HTR-8/SVneo (cell line): ENCODE results near the gene AUP1.

Source experiments
- DNase-seq: peaks from one replicate; pipeline ENCODE4 v3.0.0; 2011; ENCODE audit warnings: low spot score, mixed read lengths; ENCODE audit not compliant: insufficient read length
- FAIRE-seq: peaks from 2 replicates; lab custom pipeline; 2011; peaks lifted over from hg19 to GRCh38; lab: Jason Lieb, UNC

Gene AUP1

DNA sequence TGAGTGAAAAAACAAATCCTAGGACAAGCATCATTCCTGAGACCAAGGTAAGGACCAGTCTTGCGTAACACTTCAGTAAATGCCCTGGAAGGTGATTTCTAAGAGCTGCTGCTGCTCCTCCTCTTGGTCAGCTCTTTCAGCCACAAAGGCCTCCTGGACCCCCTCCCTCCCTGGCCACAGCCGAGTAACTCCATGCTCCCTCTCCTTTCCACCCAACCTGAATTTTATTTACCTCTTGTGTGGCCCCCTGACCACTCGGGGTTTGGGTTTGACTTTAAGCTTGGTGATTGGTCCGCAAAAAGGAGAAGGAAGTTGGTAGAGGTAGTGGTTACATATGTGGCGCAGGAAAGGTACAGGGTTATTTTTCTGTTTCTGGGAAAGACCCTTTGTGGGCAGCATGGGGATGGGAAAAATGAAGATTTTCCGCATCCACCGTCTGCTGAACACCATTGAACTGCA, 9.4 kb upstream of the AUP1 start:
- DNase-seq (no peak), FAIRE-seq (no peak)

DNA sequence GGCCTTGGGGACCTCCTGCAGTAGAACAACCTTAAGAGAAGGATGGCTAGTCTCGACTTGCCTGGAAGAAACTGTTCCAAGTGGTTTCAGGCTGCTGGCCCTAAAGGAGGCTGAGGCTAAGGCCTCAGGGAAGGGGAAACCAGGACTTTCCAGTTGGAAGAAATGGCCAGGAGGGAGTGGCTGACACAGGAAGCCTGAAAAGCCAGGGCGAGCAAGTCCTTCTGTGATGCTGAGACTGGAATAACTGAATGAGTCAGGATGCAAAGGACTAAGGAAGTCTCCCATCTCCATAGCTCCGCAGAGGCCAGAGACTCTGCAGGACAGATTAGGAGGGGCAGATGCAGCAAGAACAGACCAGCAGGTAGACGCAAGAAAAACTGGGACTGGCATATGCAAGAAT, 7.6 kb upstream of the AUP1 start:
- no peak for DNase-seq
- FAIRE-seq: no peak

DNA sequence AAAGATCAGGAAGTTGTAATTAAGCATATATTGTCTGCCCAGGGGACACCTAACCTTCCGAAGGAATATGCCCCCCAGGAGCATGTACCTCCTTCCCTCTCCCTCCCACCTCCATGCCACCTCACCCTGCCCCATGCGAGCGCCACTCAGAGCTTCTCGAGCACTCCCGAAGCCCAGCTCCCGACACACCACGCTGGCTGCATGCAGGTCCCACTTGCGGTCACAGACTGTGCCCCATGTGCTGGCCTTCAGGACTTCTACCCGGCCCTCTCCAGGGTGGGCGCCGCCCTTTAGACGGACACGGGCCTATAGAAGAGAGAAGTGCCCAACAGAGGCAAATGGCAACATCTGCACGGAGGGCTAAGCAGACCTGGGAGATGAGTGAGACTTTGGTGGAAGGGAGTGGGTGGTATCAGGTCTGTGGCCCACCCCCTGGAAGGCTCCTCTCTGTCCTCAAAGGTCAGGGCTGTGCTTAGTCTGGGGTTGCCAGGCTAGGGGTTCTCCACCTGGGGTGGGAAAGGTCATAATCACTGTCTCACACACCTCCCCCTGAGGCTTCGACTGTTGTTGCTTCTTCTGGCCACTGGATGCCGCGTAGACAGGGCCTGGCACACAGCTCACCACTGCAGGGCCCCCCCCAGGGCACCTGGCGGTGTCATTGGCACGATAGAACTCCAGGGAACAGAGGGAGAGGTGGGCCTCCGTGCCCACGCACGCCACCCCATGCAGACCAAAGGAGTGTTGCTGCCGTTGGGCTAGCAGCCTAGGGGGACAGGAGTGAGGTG, 6.9 kb upstream of the AUP1 start:
- DNase-seq (no peak), FAIRE-seq (no peak)

DNA sequence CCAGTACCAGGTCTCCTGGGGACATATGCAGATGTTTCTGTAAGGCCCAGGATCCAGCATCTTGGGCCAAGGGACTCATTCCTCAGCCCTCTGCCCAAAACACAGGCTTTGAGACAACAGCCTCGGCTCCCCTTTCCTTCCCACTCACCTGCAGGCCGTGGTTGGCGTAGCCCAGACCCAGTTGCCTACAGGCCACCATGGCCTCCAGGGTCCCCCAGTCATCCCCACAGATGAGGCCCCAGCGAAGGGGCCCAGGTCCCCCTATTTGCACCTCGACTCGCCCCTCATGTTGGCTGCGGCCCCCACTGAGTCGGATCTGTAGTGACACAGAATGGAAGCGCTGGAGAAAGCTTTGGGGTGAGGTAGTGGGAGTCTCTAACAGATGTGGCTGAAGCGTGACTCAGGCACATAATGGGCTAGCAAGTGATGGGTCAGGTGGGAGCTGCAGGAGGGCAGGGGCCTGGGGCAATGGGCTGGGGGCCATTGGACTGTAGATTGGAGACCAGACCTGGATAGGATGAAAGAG, 6.0 kb upstream of the AUP1 start:
- no peak for FAIRE-seq

DNA sequence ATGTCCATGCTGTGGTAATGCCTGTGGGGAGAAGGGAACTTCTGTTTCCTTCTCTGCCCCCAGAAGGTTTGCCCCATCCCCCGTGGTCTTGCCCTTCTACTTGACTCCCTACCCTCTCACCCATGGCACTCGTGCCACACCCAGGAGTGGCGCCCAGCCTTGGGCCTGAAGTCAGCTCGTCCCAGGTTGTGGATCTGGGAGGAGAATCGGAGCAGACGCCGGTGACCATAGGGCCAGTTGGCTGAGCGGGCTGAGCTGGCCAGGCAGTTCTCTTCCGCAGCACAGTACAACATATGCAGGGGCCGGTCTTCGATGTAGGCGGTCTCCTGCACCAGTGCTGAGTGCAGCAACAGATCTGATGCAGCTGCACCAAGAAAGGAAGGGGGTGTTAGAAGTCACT, 4.9 kb upstream of the AUP1 start:
- DNase-seq: no peak
- no peak for FAIRE-seq

More for the DNA sequence above, 6.0 kb upstream of the AUP1 start:
- no peak for DNase-seq

DNA sequence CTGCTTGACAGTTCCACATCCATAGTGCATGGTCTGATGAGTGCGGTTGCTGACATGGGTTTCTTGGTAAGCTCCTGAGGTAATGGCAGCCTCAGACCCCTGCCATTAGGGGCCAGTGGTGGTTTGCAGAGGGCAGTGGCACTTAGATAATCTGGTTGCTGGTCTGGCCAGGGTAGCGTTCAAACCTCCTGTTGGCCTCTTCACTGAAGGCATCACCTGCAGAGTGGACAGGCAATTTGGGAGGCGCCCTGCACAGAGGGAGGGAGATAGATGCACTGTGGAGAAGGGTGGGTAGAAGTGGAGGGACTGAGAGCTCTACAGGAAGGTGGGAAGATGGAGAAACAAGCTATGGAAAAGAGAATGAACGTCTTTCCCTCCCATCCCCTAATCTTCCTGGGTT, 4.0 kb upstream of the AUP1 start:
- FAIRE-seq (no peak), DNase-seq (no peak)

DNA sequence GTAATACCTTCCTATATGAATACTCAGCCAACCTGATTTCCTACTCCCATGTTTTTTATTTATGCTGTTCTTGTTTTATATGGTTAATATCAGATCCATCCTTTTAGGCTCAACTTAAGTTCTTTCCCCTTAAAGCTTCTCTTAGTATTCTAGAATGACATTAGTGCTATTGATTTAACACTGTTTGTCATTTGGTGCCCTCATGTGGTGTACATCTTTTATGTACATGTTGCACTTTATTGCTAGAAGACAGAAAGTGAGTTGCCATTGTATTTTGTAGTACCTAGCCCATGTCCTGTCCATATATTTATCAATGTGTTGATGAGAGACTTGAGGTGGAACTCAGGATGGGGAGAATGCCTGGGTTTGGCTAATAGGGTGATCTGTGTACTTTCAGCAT, 2.7 kb upstream of the AUP1 start:
- FAIRE-seq (no peak), DNase-seq (no peak)

DNA sequence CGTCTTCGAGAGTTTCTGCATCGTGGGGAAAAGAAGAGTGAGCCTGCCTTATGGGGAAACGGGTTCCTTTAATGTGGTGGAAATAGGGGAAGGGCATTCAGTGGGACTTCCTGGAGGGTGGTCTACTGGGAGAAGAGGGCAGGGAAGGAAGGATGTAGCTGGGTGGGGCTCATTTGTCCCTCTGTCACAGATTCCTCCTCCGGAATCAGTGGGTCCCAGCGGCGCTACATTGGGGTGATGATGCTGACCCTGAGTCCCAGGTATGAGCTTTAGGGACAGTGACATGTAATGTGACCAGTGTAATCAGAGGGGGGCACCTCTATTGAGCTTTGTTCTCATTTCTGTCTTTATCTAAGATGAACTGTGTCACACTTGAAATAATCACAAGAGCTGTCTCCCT, 2.2 kb upstream of the AUP1 start:
- no peak for FAIRE-seq

DNA sequence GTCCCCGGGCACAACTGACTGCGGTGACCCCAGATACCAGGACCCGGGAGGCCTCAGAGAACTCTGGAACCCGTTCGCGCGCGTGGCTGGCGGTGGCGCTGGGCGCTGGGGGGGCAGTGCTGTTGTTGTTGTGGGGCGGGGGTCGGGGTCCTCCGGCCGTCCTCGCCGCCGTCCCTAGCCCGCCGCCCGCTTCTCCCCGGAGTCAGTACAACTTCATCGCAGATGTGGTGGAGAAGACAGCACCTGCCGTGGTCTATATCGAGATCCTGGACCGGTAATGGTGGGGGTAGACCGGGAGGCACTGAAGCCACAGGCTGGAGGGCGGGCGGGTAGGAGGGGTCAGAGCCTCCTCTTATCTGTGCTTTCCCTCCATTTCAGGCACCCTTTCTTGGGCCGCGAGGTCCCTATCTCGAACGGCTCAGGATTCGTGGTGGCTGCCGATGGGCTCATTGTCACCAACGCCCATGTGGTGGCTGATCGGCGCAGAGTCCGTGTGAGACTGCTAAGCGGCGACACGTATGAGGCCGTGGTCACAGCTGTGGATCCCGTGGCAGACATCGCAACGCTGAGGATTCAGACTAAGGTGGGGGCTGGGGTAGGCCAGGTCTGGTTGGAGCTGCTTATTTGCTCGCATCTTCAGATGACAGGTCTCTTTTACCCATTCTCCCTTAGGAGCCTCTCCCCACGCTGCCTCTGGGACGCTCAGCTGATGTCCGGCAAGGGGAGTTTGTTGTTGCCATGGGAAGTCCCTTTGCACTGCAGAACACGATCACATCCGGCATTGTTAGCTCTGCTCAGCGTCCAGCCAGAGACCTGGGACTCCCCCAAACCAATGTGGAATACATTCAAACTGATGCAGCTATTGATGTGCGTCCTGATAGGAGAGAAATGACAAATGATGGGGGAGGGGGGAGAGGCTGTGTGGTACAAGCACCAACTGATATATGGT, 1.0 kb upstream of the AUP1 start:
- peak; percentile 26 for FAIRE-seq

More for the DNA sequence above, 2.2 kb upstream of the AUP1 start:
- no peak for DNase-seq

DNA sequence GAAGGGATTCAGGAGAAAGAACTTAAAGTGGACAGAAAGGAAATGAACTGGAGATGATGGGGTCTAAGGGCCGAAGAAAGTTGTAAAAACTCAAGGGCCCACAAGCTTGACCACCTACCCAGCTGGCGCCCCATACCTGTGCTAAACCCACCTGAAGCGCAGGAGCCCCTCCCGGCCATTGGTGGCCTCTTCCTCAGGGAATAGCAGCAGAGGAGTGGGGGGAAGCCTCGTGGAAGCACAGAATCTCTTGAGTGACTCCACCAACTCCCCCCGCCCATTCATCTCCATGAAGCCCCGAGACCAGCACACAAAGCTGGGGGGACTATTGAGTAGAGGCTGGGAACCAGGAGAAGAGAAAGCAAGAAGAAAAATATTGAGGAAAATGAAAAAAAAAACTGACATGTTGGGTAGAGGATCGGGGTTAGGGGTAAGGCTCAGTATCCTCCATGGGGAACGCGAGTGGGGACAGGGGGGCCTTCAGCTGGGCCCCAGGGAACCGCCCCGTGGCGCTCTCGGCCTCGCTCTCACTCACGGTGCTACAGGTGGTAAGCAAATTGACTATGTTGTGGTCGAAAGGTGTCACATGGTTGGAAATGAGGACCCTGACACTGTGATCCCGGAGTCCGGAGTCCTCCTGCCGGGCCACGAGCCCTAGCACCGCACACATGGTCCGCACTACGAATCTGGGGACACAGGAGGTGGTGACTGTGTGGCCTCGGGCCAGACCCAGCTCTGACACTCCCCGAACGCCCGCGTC, 728 bp downstream of the AUP1 start:
- DNase-seq (no peak), FAIRE-seq (no peak)

More for the DNA sequence above, 1.0 kb upstream of the AUP1 start:
- DNase-seq: peak; percentile 49

DNA sequence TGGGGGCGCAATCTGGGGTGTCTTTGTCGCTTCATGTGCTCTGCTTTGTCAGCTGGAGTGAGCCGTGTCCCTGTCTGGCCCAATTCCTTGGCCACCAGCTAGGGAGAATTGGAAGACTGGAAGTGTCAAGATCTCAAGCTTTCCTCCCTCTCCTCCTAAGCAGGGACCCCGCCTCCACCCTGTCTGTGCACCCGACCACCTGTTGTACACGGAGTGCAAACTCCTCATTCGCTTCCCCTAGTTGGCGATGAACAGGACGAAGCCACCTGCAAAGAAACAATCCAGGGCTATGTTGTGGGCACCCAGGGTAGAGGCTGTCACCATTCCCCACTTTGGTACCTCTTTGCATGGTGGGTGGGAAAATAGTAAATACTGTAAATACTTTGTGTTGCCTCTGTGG, 1.8 kb downstream of the AUP1 start:
- DNase-seq (no peak), FAIRE-seq (no peak)

DNA sequence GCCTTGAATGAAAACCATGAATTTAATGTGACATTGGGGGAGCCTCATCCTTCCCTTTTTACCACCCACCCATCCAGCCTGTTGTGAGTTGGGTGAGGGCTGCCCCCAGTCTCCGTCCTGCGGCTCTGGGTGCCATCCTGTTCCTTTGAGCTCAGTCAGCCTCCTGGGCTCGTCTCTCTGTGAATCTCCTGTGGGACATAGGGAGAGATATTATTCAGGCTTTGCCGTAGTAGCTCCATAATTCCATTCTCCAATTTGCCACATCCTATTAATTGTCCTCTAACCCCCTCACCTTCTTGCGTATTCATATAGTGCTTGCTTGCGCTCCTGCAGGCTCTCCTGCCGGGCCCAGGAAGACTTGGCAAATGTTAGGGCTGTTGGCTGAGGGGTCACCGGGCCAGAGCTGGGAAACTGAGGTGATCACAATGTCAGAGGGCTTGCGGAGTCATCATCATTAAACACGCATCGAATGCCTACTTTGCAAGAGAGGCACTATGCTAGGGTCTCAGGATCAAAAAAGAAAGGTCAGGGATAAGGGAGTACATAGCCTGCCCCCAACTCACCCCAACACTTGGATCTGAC, 2.8 kb downstream of the AUP1 start:
- FAIRE-seq (no peak), DNase-seq (no peak)

DNA sequence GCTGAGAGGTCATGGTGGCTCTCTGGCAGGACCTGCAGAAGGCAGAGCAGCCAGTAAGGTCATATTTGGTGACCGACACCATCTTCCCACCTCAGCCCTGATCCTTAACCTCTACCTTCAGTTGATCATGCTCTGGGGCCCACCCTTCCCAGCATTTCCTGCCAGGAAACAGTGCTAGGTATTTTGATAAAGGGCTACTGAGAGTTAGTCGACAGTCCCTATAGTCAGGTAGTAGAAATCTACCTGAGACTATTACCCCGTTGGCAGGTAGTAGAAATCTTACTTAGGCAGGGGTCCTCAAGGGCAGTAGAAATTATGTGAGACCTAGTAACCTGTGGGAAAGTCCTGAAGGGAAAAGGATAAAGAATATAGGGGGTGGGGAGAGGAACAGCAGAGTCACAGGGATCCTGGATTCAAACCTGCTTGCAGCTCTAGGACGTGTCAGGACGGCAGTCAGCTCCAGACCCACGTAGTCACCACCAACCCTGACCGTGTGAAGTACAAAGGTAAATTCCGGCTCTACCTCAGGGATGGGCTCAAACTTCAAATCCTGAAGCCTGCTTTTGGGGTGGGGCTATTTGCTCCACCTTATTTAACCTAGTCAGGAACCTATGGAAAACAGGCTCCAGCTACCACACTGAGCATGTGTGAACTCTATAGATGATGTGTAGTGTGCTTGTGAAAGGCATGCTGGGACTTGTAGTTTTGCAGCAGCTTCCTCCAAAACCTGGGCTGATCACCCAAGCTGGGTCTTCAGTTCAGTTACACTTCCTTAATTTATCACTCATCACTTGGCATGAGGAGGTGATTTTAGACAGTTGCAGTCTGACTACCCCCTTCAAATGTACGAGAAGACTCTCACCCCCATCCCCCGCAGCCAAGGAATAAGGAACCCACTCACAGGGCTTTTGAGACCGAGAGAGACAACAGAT, 3.5 kb downstream of the AUP1 start, which contains the start of gene DQX1:
Gene DQX1 (minus strand): TSS at position 515 of the 932 bp plus-strand sequence. CDS start 502 bp downstream, at position 13.
- peak; percentile 54 for DNase-seq
- no peak for FAIRE-seq

DNA sequence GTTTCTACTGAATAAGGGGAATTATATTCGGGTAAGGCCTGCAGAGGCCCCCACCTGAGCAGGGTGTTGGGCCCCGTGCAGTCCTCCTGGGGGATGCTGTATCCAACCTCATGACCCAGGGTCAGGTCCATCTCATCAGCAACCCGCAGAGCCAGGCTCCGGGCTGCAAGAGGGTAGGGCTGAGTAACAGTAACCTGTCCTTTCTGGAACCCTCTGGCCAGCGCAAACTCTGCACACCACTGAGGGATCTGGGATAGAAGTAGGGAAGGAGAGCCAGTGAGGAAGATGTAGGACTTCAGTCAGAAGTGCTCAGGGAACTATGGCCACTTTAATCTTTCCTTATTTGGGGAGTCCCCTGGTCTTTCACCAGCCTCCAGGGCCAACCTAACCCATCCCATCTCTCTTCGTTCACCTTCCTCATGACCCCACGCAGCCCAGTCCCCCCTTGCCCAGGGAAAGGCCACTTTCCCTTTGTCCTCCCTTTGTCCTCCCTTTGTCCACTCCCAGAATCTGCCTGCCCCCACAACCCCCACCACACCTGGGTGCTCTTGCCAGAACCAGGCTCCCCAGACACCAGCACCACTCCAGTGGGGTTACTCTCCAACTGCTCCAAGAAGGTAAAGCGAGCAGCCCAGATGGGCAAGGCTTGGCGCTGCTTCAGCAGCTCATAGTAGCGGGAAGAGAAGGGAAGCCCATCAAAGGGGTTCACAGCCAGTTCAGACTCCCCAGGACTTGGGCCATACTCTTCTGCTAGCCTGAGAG, 4.4 kb downstream of the AUP1 start:
- FAIRE-seq (no peak), DNase-seq (no peak)

DNA sequence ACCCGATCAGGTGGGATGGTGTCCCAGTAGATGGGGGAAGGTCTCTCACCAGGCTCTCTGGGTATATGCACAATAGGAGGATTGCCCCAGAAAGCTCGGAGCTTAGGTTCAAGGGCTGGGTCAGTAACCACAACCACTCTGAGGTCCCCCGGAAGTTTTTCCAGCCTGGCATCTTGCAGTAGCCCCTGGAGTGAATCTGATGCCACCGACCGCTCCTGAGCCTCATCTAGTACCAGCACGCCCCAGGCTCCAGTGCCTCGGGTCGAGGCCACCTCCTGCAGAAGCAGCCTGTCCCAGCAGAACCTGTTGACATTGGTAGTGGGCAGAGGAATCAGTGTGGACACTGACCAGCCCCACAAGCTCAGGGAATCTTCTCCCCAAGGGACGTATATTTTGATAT, 5.5 kb downstream of the AUP1 start:
- no peak for FAIRE-seq
- no peak for DNase-seq

DNA sequence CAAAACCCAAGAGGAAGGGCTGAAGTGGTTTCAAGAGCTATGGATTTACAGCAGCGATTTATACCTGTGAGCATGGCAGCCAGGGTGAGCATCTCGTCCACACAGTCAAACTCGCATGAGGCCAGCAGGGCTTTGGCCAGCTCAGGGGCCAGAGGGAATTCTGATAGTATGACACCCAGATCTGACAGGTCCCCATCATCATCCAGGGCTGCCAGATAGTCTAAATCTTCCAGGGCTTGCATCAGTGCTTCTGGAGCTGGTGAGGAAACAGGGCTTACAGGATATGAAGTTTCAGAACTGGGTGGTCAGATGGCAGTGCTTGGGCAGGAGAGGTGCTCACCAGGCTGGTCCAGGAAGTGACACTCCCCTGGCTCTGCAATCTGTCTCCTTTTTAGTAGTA, 7.0 kb downstream of the AUP1 start:
- FAIRE-seq: no peak

DNA sequence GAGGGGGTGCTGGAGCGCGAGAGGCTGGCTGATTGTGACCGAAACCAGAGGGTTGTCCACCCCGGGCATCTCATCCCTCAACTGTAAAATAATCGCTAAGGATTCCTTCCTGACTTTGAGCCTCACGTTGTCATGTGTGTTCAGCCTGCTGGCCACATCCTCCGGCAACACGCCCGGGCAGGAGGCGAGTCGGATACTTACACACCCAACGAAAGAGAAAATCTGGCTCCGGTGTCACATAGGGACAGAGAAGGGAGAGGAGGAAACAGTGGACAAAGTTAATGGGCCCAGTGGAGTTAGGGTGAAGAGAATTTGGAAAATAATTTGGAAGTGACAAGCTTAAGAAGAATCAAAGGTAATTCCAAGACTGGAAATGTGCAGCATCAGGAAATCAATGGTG, 12.9 kb downstream of the AUP1 start:
- FAIRE-seq (no peak), DNase-seq (no peak)

More for the DNA sequence above, 7.0 kb downstream of the AUP1 start:
- no peak for DNase-seq
